Measurements from ENCODE around the gene ZNF524.
A peak's percentile ranks its signal among the peaks of the same experiment; 100 is the strongest.

The ZNF524 gene

GRCh38 chr19:55621673-55622231 lies 21.7 kb downstream of the ZNF524 start:
- no peak for DNase-seq

DNA sequence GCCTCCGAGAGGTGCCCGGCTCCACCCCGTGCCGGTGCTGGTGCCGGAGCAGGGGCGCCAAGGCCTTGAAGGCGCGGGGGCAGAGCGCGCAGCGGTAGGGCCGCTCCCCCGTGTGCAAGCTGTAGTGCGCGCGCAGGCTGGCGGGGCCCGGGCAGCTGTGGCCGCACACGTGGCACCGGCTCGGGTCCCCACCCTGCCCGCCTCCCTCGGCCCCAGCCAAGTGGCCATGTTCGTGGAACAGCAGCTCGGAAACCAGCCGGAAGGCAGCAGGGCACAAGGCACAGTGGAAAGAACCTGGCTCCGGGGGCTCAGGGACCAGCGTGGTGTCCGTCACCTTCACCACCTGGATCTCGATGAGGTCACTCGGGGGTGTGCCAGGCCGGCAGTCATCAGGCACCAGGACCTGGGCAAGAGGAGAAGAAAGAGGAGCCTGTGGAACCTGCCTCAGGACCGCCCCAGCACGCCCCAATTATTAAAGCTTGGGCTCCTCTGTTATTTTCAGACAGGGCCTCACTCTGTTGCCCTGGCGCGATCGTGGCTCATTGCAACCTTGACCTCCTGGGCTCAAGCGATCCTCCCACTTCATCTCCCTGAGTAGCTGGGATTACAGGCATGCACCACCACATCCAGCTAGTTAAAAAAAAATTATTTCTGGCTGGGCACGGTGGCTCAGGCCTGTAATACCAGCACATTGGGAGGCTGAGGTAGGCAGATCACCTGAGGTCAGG lies 22.3 kb downstream of the ZNF524 start:
- DNase-seq, result no peak

GRCh38 chr19:55623130-55623529 lies 23.0 kb downstream of the ZNF524 start:
- DNase-seq, result no peak

GRCh38 chr19:55623561-55623960 lies 23.5 kb downstream of the ZNF524 start:
- DNase-seq, result no peak

GRCh38 chr19:55624109-55625003 lies 24.3 kb downstream of the ZNF524 start, which contains the start of gene ZNF784:
Gene ZNF784 (minus strand): TSS chr19:55624566. CDS start chr19:55624561, 5 bp downstream.
- peak; percentile 84 for DNase-seq

GRCh38 chr19:55625004-55625326 lies 24.9 kb downstream of the ZNF524 start:
- no peak for DNase-seq

GRCh38 chr19:55626350-55626749 lies 26.3 kb downstream of the ZNF524 start:
- no peak for DNase-seq

- peak; percentile 90 for DNase-seq
These were observed 32.4 kb downstream of the ZNF524 start for GRCh38 chr19:55632463-55632834.

DNA sequence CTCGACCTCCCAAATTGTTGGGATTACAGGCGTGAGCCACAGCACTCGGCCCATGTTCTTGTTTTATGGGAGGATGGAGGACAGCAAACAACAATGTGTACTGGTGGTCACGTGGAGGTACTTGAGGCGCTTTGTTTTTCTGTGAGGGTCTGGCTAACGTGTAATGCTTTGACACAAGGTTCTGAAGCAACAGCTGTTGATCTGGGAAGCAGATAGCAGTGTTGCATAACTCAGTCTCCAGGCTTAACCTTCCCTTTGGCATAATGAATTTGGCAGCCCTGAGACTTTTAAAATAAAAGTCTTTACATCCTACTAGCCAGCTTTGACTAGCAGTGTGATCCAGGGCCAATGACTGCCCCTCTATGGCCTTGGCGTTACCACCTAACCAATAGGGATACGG lies 33.8 kb downstream of the ZNF524 start:
- DNase-seq, result peak; percentile 11

- no peak for DNase-seq
These were observed 35.2 kb downstream of the ZNF524 start for GRCh38 chr19:55635334-55635717.

- no peak for DNase-seq
These were observed 35.9 kb downstream of the ZNF524 start for GRCh38 chr19:55635856-55636440.

- DNase-seq, result no peak
These were observed 36.6 kb downstream of the ZNF524 start for GRCh38 chr19:55636723-55637122.

DNA sequence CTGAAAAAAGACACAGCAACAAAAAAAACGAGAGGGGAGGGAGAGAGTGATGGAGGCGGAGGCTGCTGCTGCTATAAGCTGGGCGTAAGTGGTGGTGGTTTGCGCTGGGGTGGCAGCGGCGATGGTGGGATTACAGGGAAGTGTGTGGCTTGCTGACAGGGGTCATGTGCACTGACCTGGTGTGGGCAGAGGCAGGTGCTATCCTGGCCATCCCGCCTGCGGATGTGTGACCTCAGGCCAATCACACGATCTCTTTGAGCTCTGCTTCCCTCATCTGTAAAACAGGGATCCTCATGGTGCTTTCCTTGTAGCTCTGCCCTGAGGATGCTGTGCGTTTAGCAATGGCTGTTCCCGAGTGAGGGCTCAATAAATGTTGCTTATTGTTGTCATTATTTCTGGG lies 37.4 kb downstream of the ZNF524 start:
- no peak for DNase-seq

- DNase-seq, result no peak
These were observed 38.8 kb downstream of the ZNF524 start for GRCh38 chr19:55638864-55639359.

GRCh38 chr19:55640043-55640576 lies 40.0 kb downstream of the ZNF524 start:
- DNase-seq, result peak; percentile 47

GRCh38 chr19:55640577-55641425 lies 40.7 kb downstream of the ZNF524 start, which contains the start of gene ZNF580:
Gene ZNF580 (plus strand): TSS chr19:55641002. CDS start chr19:55642509, 1,507 bp downstream.
- DNase-seq, result peak; percentile 47

- DNase-seq, result no peak
These were observed 41.5 kb downstream of the ZNF524 start for GRCh38 chr19:55641426-55642152.

- DNase-seq, result no peak
These were observed 42.3 kb downstream of the ZNF524 start for GRCh38 chr19:55642153-55643002.

DNA sequence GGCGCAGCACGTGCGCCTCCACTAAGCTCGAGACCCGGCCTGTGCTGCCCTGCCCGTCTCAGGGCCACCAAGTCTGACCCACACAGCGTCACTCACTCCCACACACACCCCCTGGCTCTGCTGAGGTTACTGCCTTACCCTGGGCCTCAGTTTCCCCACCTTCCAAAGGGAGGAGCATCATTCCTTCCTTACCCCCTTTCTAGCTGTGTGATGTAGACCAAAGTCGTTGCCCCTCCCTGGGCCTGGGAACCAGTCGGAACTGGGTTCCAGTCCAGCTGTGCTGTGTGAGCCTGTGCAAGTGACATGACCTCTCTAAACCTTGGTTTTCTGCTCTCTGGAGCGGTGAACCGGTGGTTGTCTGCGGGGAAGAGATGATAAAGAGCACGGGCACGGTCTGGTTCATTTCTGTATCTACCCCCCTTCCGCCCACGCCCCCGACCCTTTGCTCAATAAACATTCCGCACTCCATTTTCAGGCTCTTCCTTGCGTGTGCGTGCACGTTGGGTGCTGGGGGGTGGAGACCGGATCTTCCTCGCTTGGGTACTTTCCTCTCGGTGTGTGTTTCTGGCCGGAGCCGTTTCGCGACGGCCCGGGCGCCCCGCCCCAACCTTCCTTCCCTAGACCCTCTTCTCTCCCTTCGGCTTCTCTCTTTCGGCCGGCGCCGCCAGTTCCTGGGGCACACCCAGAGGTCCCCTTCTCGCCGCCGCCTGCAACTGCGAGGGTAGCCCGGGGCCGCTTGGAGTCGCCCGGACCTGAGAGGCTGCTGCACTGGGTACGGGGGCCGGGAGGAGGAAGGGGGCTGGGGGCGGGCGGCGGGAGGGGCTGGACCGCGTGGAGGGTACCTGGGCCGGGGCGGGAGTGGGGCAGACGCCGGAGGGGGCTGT lies 43.2 kb downstream of the ZNF524 start, which contains the start of gene ZNF581:
Gene ZNF581 (plus strand): TSS at position 647 of the 884 bp plus-strand sequence. CDS start 923 bp downstream, outside the sequence.
- peak; percentile 55 for DNase-seq

All from NCI-H1694 treated with DMSO at 0.1 percent for 48 hours (cell line).